B cell (primary cell): ENCODE results near the gene PAPPA. TPM values are rescaled to one million over a fixed set of nuclear protein-coding genes. Genes with fewer than 3 reads are reported as not detected.

ENCODE experiments used
- ATAC-seq: fragments of 200-7000 bp; cut with Tn5 transposase; one replicate; pipeline ENCODE4 v1.10.0; 2021; ENCODE audit warnings: low read depth, mild to moderate bottlenecking, moderate number of reproducible peaks, moderate library complexity
- CTCF ChIA-PET: fragments of 350-600 bp; sonication (Branson Sonifier 250); formaldehyde crosslinking; loops from one replicate; lab custom pipeline; 2021; ENCODE audit warnings: antibody characterized with exemption, inconsistent platforms; lab: Charles Lee
- POLR2A ChIA-PET: fragments of 350-600 bp; sonication (Branson Sonifier 250); formaldehyde crosslinking; loops from one replicate; lab custom pipeline; 2021; ENCODE audit warnings: antibody characterized with exemption; lab: Charles Lee
- DNase-seq: peaks from one replicate; pipeline ENCODE4 v3.0.0; 2013
- H2AFZ ChIP-seq: 2 replicates; pipeline ENCODE4 v1.6.1; 2012; ENCODE audit warnings: mild to moderate bottlenecking, low read depth, low read length; ENCODE audit not compliant: insufficient read depth, poor library complexity, severe bottlenecking
- H3K27ac ChIP-seq, 2 donors: 1 replicate in 1 of 2; 2 replicates in 1 of 2; pipeline ENCODE4 v1.5.1; 2012 to 2013; ENCODE audit warnings: low read length in 2 of 2, mild to moderate bottlenecking in 2 of 2, moderate library complexity in 1 of 2
- H3K27me3 ChIP-seq, 4 experiments: fragments of 200-600 bp in 1 of 4; sonication (generic) in 1 of 4; replicated peaks in 1 of 4; 1 replicate in 2 of 4; 2 replicates in 2 of 4; pipeline versions ENCODE4 v1.6.1 to v1.7.0; 2013 to 2016; ENCODE audit warnings: low read length in 3 of 4, mild to moderate bottlenecking in 2 of 4, mixed read lengths in 1 of 4, moderate library complexity in 1 of 4; ENCODE audit not compliant: insufficient read depth in 4 of 4, control insufficient read depth in 3 of 4; ENCODE audit errors: control extremely low read depth in 1 of 4
- H3K36me3 ChIP-seq, 2 experiments: replicated peaks in 1 of 2; 1 replicate in 1 of 2; 2 replicates in 1 of 2; pipeline versions ENCODE4 v1.6.1 to v1.7.1; 2013; ENCODE audit warnings: low read length in 1 of 2; ENCODE audit not compliant: insufficient read depth in 2 of 2, control insufficient read depth in 1 of 2; ENCODE audit errors: control extremely low read depth in 1 of 2, extremely low read depth in 1 of 2
- H3K4me1 ChIP-seq, 2 donors: fragments of 200-600 bp in 1 of 2; sonication (generic) in 1 of 2; 1 replicate in 1 of 2; 2 replicates in 1 of 2; pipeline versions ENCODE4 v1.5.1 to v1.6.1; 2013 to 2017; ENCODE audit warnings: low read length in 2 of 2; ENCODE audit not compliant: control insufficient read depth in 2 of 2, insufficient read depth in 2 of 2
- H3K4me2 ChIP-seq: replicated peaks from 2 replicates; pipeline ENCODE3; 2012; ENCODE audit warnings: mild to moderate bottlenecking, low read depth, low read length; ENCODE audit not compliant: poor library complexity, severe bottlenecking
- H3K4me3 ChIP-seq, 5 experiments: fragments of 200-600 bp in 1 of 5; sonication (generic) in 1 of 5; 1 replicate in 3 of 5; 2 replicates in 2 of 5; pipeline versions ENCODE4 v1.5.1 to v1.7.0; 2011 to 2016; ENCODE audit warnings: low read length in 4 of 5, mild to moderate bottlenecking in 4 of 5, low read depth in 2 of 5, control low read depth in 1 of 5, moderate library complexity in 1 of 5; ENCODE audit not compliant: insufficient read depth in 1 of 5; ENCODE audit errors: control extremely low read depth in 1 of 5, extremely low read depth in 1 of 5
- H3K79me2 ChIP-seq: fragments of 200-600 bp; sonication (generic); one replicate; pipeline ENCODE4 v1.6.0; 2016; ENCODE audit warnings: low read length; ENCODE audit not compliant: control insufficient read depth, insufficient read depth
- H3K9ac ChIP-seq: fragments of 200-600 bp; sonication (generic); 2 replicates; pipeline ENCODE4 v1.6.1; 2017; ENCODE audit warnings: mild to moderate bottlenecking, low read length, moderate library complexity
- H3K9me3 ChIP-seq, 3 donors: one replicate each; pipeline versions ENCODE4 v1.6.1 to v1.7.1; 2013; ENCODE audit warnings: low read length in 2 of 3; ENCODE audit not compliant: control insufficient read depth in 2 of 3, insufficient read depth in 1 of 3; ENCODE audit errors: control extremely low read depth in 1 of 3
- H4K20me1 ChIP-seq: 2 replicates; pipeline ENCODE4 v1.6.0; 2012; ENCODE audit warnings: mild to moderate bottlenecking, low read length; ENCODE audit not compliant: insufficient read depth, control insufficient read depth, poor library complexity, severe bottlenecking
- H3K27ac Mint-ChIP-seq: one replicate; pipeline ENCODE4 v1.8.0; 2021; ENCODE audit warnings: mixed read lengths
- H3K27me3 Mint-ChIP-seq: one replicate; pipeline ENCODE4 v1.8.0; 2021; ENCODE audit warnings: mixed read lengths
- H3K4me1 Mint-ChIP-seq: one replicate; pipeline ENCODE4 v1.8.0; 2021; ENCODE audit warnings: mixed read lengths
- H3K4me3 Mint-ChIP-seq: one replicate; pipeline ENCODE4 v1.8.0; 2021; ENCODE audit warnings: mixed read lengths
- H3K9me3 Mint-ChIP-seq: one replicate; pipeline ENCODE4 v1.8.0; 2022; ENCODE audit warnings: mixed read lengths; ENCODE audit not compliant: insufficient read depth
- EZH2 ChIP-seq: IDR thresholded peaks from 2 replicates; pipeline ENCODE4 v1.6.1; 2012; ENCODE audit warnings: borderline replicate concordance, low read depth, mild to moderate bottlenecking, moderate library complexity, low read length; ENCODE audit not compliant: insufficient read depth, poor library complexity, severe bottlenecking
- WGBS: methylation state at CpG from one replicate; pipeline ENCODE4 v1.1.5; 2013; ENCODE audit warnings: missing lambda C conversion rate; ENCODE audit not compliant: insufficient coverage; 5-methylcytosine and 5-hydroxymethylcytosine counted together
- intact Hi-C: fragments of 100-400 bp; cut with micrococcal nuclease; formaldehyde crosslinking; loops from one replicate; pipeline ENCODE4 v1.10.0; 2022
- polyA plus RNA-seq: library from polyadenylated mRNA; depleted of rRNA; stranded (reverse); fragments of >200 nt; gene quantifications from 2 replicates; pipeline ENCODE4 v1.2.3, GENCODE V29; 2012
- total RNA-seq, 2 donors: library from RNA; stranded (reverse); fragments of 120-200 nt in 1 of 2; gene quantifications; 1 replicate in 1 of 2; 2 replicates in 1 of 2; pipeline versions ENCODE4 v1.2.3 to v1.2.4, GENCODE V29; 2013 to 2022
- TF ChIP-seq, protein P1 (sequence below): fragments of 200-600 bp; IDR thresholded peaks from one replicate; pipeline ENCODE4 v1.8.0; 2022; ENCODE audit warnings: antibody characterized with exemption, mild to moderate bottlenecking

The PAPPA gene
- total and polyA plus RNA-seq, 2 donors (not counting 1 experiment from before 2014, with no cell fraction given), result not detected

GRCh38 chr9:116287721-116288120, 134.1 kb downstream of the PAPPA start:
- TF ChIP-seq, protein P1, sequence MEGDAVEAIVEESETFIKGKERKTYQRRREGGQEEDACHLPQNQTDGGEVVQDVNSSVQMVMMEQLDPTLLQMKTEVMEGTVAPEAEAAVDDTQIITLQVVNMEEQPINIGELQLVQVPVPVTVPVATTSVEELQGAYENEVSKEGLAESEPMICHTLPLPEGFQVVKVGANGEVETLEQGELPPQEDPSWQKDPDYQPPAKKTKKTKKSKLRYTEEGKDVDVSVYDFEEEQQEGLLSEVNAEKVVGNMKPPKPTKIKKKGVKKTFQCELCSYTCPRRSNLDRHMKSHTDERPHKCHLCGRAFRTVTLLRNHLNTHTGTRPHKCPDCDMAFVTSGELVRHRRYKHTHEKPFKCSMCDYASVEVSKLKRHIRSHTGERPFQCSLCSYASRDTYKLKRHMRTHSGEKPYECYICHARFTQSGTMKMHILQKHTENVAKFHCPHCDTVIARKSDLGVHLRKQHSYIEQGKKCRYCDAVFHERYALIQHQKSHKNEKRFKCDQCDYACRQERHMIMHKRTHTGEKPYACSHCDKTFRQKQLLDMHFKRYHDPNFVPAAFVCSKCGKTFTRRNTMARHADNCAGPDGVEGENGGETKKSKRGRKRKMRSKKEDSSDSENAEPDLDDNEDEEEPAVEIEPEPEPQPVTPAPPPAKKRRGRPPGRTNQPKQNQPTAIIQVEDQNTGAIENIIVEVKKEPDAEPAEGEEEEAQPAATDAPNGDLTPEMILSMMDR, result no peak
- TF ChIP-seq EZH2, result no peak
- no peaks in the 10 kb centered on the region for H3K36me3 ChIP-seq
- no peaks in the 10 kb centered on the region for H3K79me2 ChIP-seq
- no peaks in the 10 kb centered on the region for H3K4me1 ChIP-seq
- ChIA-PET POLR2A (no interaction called here), CTCF (no interaction called here)
- Mint-ChIP-seq H3K4me3 (no peak overlapping the region), H3K9me3 (no peaks in the 10 kb centered on the region), H3K27me3 (peaks cover 6% of the 10 kb centered on the region), H3K4me1 (no peaks in the 10 kb centered on the region), H3K27ac (no peak overlapping the region)
- no peak overlapping the region for H3K4me3 ChIP-seq
- DNase-seq (no peak), ATAC-seq (no peak)
- no peaks in the 10 kb centered on the region for H4K20me1 ChIP-seq
- no peak overlapping the region for H3K27ac ChIP-seq
- H3K27me3 ChIP-seq, result no peaks in the 10 kb centered on the region
- H3K4me2 ChIP-seq, result no peak overlapping the region
- no CpG with 5 or more reads among the region's 4 CpGs for WGBS
- H3K9ac ChIP-seq, result no peak overlapping the region
- no peaks in the 10 kb centered on the region for H3K9me3 ChIP-seq
- no peak overlapping the region for H2AFZ ChIP-seq
- intact Hi-C loops, result no loop called here

- Mint-ChIP-seq H3K4me3 (no peak overlapping the region), H3K9me3 (no peaks in the 10 kb centered on the region), H3K4me1 (no peaks in the 10 kb centered on the region), H3K27ac (no peak overlapping the region), H3K27me3 (peaks cover 6% of the 10 kb centered on the region)
- H3K36me3 ChIP-seq, result no peaks in the 10 kb centered on the region
- no peak for ATAC-seq
- POLR2A ChIA-PET, result no interaction called here
- H3K9me3 ChIP-seq, result no peaks in the 10 kb centered on the region
- H3K4me2 ChIP-seq, result no peak overlapping the region
- H3K9ac ChIP-seq, result no peak overlapping the region
- H3K27me3 ChIP-seq, result no peaks in the 10 kb centered on the region
- no peak overlapping the region for H3K27ac ChIP-seq
- no peak overlapping the region for H2AFZ ChIP-seq
- no peaks in the 10 kb centered on the region for H3K79me2 ChIP-seq
- intact Hi-C loops, result no loop called here
- TF ChIP-seq, protein P1, result no peak
- TF ChIP-seq EZH2, result no peak
- WGBS, result 96% methylated on average over 3 of the region's 3 CpGs
- no peak for DNase-seq
- H3K4me3 ChIP-seq, result no peak overlapping the region
- H4K20me1 ChIP-seq, result no peaks in the 10 kb centered on the region
- CTCF ChIA-PET, result no interaction called here
- no peaks in the 10 kb centered on the region for H3K4me1 ChIP-seq
Measured at GRCh38 chr9:116288658-116289057, 135.1 kb downstream of the PAPPA start.
